ENCODE data around the gene BCR. TPM values are rescaled to one million over a fixed set of nuclear protein-coding genes. Genes with fewer than 3 reads are reported as not detected.
"Not testable (repeated sequence)": the region's sequence is repeated elsewhere in the genome, so short reads cannot be mapped to it uniquely, and the experiment has no call there.

The BCR gene
- total RNA-seq, 2 experiments from 2014 or later, result 60.0 to 64.8 TPM

DNA sequence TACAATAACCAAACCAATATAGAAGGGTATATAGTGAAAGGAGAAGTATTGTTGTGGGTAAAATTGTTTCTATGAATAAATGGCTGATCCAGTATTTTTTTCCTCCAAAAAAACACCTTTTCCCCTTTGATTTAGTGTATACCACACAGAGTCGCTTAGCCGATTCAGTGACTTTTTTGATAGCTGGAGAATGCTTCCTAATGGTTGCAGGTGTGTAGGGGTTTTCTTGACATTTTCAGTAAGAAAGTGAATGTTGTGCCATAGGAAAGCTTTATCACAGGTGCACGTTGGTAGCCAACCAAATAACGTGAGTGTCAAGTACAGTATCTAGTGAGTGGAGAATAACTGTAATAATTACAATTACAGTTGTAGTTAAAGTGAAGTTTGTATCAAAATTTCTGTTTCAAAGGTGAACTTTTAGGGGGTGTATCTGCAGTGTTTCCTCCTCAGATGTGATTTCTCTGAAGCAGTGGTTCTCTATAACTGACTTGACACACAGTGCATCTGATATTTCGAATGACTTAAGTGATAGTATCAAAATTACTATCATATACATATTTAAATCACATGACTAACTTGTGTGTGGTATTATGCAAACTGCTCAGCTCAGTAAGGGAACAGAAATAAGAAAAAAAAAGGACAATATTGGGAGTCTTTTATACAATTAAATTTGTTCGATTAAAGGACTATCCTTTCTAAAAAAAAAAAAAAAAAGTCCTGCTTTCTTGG lies 143.8 kb downstream of the BCR start:
- H3K4me1 ChIP-seq (ENCODE audit: insufficient read depth, low read length); H3K9me3 Mint-ChIP-seq; POLR2A ChIA-PET; H3K36me3 Mint-ChIP-seq (ENCODE audit: low read depth); DNase-seq; intact Hi-C loops (cut with DNase I, micrococcal nuclease); H3K27ac Mint-ChIP-seq; ATAC-seq (ENCODE audit: poor library complexity); H3K27me3 ChIP-seq (ENCODE audit: control insufficient read depth in 1 of 2, insufficient read depth in 2 of 2, low read length in 2 of 2); H3K27ac ChIP-seq (ENCODE audit: low read depth in 1 of 2, low read length in 2 of 2); H3K4me1 Mint-ChIP-seq (ENCODE audit: low read depth); CTCF ChIA-PET; H3K4me3 ChIP-seq (ENCODE audit: low read length); H3K9me3 ChIP-seq (ENCODE audit: control insufficient read depth in 1 of 2, insufficient read depth in 1 of 2, low read length in 2 of 2); H3K27me3 Mint-ChIP-seq; H3K4me3 Mint-ChIP-seq; H3K36me3 ChIP-seq (ENCODE audit: insufficient read depth, low read length): not testable (repeated sequence)

DNA sequence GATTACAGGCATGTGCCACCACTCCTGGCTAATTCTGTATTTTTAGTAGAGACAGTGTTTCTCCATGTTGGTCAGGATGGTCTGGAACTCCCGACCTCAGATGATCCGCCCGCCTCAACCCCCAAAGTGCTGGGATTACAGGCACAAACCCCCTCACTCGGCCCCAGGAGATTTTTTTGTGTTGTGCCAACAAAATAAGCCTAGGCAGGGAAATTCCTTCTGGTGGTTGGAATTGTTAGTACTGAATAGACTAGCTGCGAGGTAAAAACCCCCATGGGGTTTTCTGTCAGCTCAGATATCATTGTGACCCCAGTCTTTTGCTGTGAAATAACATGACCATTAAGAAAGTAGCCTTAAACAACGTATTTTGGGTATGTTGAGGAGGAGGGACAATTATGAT lies 144.9 kb downstream of the BCR start:
- H3K4me3 Mint-ChIP-seq, result no peak overlapping the region
- DNase-seq, result no peak
- no peaks in the 10 kb centered on the region for H3K9me3 Mint-ChIP-seq
- no peaks in the 10 kb centered on the region for H3K27me3 Mint-ChIP-seq
- Histone ChIP-seq H3K4me1 (ENCODE audit: insufficient read depth, low read length) (no peaks in the 10 kb centered on the region), H3K27ac (ENCODE audit: low read depth in 1 of 2, low read length in 2 of 2) (no peak overlapping the region), H3K27me3 (ENCODE audit: control insufficient read depth in 1 of 2, insufficient read depth in 2 of 2, low read length in 2 of 2) (no peaks in the 10 kb centered on the region), H3K36me3 (ENCODE audit: insufficient read depth, low read length) (no peaks in the 10 kb centered on the region), H3K9me3 (ENCODE audit: control insufficient read depth in 1 of 2, insufficient read depth in 1 of 2, low read length in 2 of 2) (no peaks in the 10 kb centered on the region), H3K4me3 (ENCODE audit: low read length) (no peak overlapping the region)
- no peak for ATAC-seq (ENCODE audit: poor library complexity)
- TF ChIP-seq, protein P1, sequence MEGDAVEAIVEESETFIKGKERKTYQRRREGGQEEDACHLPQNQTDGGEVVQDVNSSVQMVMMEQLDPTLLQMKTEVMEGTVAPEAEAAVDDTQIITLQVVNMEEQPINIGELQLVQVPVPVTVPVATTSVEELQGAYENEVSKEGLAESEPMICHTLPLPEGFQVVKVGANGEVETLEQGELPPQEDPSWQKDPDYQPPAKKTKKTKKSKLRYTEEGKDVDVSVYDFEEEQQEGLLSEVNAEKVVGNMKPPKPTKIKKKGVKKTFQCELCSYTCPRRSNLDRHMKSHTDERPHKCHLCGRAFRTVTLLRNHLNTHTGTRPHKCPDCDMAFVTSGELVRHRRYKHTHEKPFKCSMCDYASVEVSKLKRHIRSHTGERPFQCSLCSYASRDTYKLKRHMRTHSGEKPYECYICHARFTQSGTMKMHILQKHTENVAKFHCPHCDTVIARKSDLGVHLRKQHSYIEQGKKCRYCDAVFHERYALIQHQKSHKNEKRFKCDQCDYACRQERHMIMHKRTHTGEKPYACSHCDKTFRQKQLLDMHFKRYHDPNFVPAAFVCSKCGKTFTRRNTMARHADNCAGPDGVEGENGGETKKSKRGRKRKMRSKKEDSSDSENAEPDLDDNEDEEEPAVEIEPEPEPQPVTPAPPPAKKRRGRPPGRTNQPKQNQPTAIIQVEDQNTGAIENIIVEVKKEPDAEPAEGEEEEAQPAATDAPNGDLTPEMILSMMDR (IDR thresholded peaks at IDR 0.05), result no peak
- H3K36me3 Mint-ChIP-seq (ENCODE audit: low read depth), result no peaks in the 10 kb centered on the region
- CTCF ChIA-PET, result no interaction called here
- H3K27ac Mint-ChIP-seq, result no peak overlapping the region
- POLR2A ChIA-PET, result no interaction called here
- intact Hi-C loops (cut with DNase I, micrococcal nuclease), result no loop called here
- no peaks in the 10 kb centered on the region for H3K4me1 Mint-ChIP-seq (ENCODE audit: low read depth)

DNA sequence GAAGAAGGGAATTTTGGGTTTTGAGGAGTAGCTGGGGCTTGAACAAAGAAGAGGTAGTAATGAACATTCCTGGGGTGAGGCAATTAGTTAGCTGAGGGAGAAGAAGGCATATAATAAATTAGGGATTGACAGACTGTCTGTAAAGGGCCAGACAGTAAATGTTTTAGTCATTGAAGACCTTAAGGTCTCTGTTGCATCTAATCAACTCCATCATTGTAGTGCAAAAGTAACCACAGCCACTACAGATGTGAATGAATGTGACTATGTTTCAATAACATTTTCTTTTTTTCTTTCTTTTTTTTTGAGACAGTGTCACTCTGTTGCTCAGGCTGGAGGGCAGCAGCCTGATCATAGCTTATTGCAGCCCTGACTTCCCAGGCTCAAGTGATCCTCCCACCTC lies 153.5 kb downstream of the BCR start:
- DNase-seq; intact Hi-C loops (cut with DNase I, micrococcal nuclease); H3K36me3 Mint-ChIP-seq (ENCODE audit: low read depth); H3K36me3 ChIP-seq (ENCODE audit: insufficient read depth, low read length); H3K4me3 ChIP-seq (ENCODE audit: low read length); H3K9me3 Mint-ChIP-seq; H3K27ac ChIP-seq (ENCODE audit: low read depth in 1 of 2, low read length in 2 of 2); POLR2A ChIA-PET; H3K9me3 ChIP-seq (ENCODE audit: control insufficient read depth in 1 of 2, insufficient read depth in 1 of 2, low read length in 2 of 2); H3K27ac Mint-ChIP-seq; H3K27me3 ChIP-seq (ENCODE audit: control insufficient read depth in 1 of 2, insufficient read depth in 2 of 2, low read length in 2 of 2); ATAC-seq (ENCODE audit: poor library complexity); H3K4me1 ChIP-seq (ENCODE audit: insufficient read depth, low read length); H3K4me1 Mint-ChIP-seq (ENCODE audit: low read depth); H3K4me3 Mint-ChIP-seq; H3K27me3 Mint-ChIP-seq; CTCF ChIA-PET: not testable (repeated sequence)

DNA sequence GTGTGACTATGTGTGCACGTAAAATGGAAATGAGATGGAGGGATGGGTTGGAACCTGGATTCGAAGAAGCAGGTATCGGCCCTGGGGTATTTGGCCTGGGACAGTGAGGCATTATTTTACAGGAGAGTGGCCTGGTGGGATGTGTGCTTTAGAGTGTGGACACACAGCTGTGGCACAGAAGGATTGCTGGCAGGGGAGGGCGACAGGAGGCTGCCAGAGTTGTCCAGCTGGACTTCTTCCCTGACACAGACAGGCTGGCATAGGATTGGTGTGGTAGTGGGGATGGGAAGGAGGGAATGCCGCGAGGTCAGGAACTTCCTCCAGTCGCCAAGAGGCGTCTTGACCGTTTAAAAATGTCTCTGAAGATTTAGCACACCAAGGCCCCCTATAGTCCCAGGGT lies 157.4 kb downstream of the BCR start:
- H3K27me3 ChIP-seq (ENCODE audit: control insufficient read depth in 1 of 2, insufficient read depth in 2 of 2, low read length in 2 of 2); H3K27me3 Mint-ChIP-seq; H3K27ac ChIP-seq (ENCODE audit: low read depth in 1 of 2, low read length in 2 of 2); ATAC-seq (ENCODE audit: poor library complexity); H3K4me1 Mint-ChIP-seq (ENCODE audit: low read depth); H3K4me1 ChIP-seq (ENCODE audit: insufficient read depth, low read length); H3K9me3 Mint-ChIP-seq; H3K4me3 ChIP-seq (ENCODE audit: low read length); H3K36me3 ChIP-seq (ENCODE audit: insufficient read depth, low read length); H3K36me3 Mint-ChIP-seq (ENCODE audit: low read depth); H3K9me3 ChIP-seq (ENCODE audit: control insufficient read depth in 1 of 2, insufficient read depth in 1 of 2, low read length in 2 of 2); DNase-seq; H3K4me3 Mint-ChIP-seq; H3K27ac Mint-ChIP-seq; intact Hi-C loops (cut with DNase I, micrococcal nuclease); CTCF ChIA-PET; POLR2A ChIA-PET: not testable (repeated sequence)

DNA sequence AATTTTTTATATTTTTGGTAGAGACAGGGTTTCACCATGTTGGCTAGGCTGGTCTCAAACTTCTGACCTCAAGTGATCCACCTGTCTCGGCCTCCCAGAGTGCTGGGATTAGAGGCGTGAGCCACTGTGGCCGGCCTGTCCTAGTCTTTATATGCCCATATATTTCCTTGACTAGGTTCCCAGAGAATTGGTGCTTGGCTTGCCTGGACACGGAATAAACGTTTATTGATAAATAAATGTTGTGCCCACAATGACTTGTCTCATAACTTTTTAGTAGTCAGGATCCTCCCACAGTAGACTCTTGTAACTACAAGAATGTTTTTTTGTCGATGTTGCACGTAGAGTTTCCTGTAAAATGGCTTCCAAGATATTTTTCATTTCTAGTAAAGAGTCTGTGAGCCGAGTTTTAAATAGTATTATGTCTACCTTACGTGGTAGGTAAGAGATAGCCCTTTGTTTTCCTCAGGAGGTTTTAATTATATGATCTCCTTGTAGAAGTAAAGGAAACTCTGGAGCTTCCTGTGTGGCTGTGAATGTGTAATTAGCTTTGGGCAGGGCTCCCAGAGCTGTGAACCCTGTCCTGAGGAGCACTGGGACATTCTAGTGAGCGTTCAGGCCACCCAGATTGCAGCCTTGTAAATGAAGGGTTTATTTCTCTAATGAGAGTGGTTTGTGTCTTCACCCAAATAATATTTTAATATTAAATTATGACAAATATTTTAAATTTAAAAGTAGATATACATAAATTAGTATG lies 161.8 kb downstream of the BCR start:
- DNase-seq; H3K4me3 Mint-ChIP-seq; H3K9me3 Mint-ChIP-seq; H3K36me3 Mint-ChIP-seq (ENCODE audit: low read depth); ATAC-seq (ENCODE audit: poor library complexity); H3K4me1 ChIP-seq (ENCODE audit: insufficient read depth, low read length); H3K27me3 ChIP-seq (ENCODE audit: control insufficient read depth in 1 of 2, insufficient read depth in 2 of 2, low read length in 2 of 2); H3K27ac ChIP-seq (ENCODE audit: low read depth in 1 of 2, low read length in 2 of 2); POLR2A ChIA-PET; H3K36me3 ChIP-seq (ENCODE audit: insufficient read depth, low read length); intact Hi-C loops (cut with DNase I, micrococcal nuclease); H3K4me1 Mint-ChIP-seq (ENCODE audit: low read depth); CTCF ChIA-PET; H3K27me3 Mint-ChIP-seq; H3K27ac Mint-ChIP-seq; H3K4me3 ChIP-seq (ENCODE audit: low read length); H3K9me3 ChIP-seq (ENCODE audit: control insufficient read depth in 1 of 2, insufficient read depth in 1 of 2, low read length in 2 of 2): not testable (repeated sequence)
